Measurements from ENCODE around the gene OBP2B. TPM values are rescaled to one million over a fixed set of nuclear protein-coding genes. Genes with fewer than 3 reads are reported as not detected.
A peak's percentile ranks its signal among the peaks of the same experiment; 100 is the strongest.
"Not testable (repeated sequence)": the region's sequence is repeated elsewhere in the genome, so short reads cannot be mapped to it uniquely, and the experiment has no call there.

Gene OBP2B
- total RNA-seq, 1 donor from 2014 or later: not detected

- Mint-ChIP-seq H3K9me3 (peaks cover 5% of the 10 kb centered on the region), H3K36me3 (peaks cover 4% of the 10 kb centered on the region), H3K4me3 (no peak overlapping the region), H3K27ac (no peak overlapping the region), H3K4me1 (ENCODE audit: unreplicated experiment) (peaks cover 5% of the 10 kb centered on the region), H3K27me3 (peaks cover 9% of the 10 kb centered on the region)
- TF ChIP-seq CTCF (conservative IDR thresholded peaks at IDR 0.05): no peak
- DNase-seq (ENCODE audit: extremely low spot score, unreplicated experiment): no peak
Observed at GRCh38 chr9:133170716-133171115, 38.3 kb downstream of the OBP2B start.

GRCh38 chr9:133169687-133170086 lies 39.4 kb downstream of the OBP2B start:
- not testable (repeated sequence) for H3K9me3 Mint-ChIP-seq; H3K4me3 Mint-ChIP-seq; H3K27me3 Mint-ChIP-seq; H3K36me3 Mint-ChIP-seq; DNase-seq (ENCODE audit: extremely low spot score, unreplicated experiment); H3K4me1 Mint-ChIP-seq (ENCODE audit: unreplicated experiment)
- peak overlapping the region; percentile 97 for H3K27ac Mint-ChIP-seq

- Mint-ChIP-seq H3K27ac (peak overlapping the region; percentile 97), H3K4me3 (peak overlapping the region; percentile 64), H3K36me3 (peaks cover 4% of the 10 kb centered on the region), H3K4me1 (ENCODE audit: unreplicated experiment) (peaks cover 5% of the 10 kb centered on the region), H3K9me3 (peaks cover 5% of the 10 kb centered on the region), H3K27me3 (peaks cover 8% of the 10 kb centered on the region)
- DNase-seq (ENCODE audit: extremely low spot score, unreplicated experiment): no peak
- TF ChIP-seq CTCF (conservative IDR thresholded peaks at IDR 0.05): no peak
Observed at GRCh38 chr9:133169102-133169501, 39.9 kb downstream of the OBP2B start.

- H3K4me1 Mint-ChIP-seq (ENCODE audit: unreplicated experiment): peaks cover 5% of the 10 kb centered on the region
- TF ChIP-seq CTCF (conservative IDR thresholded peaks at IDR 0.05): no peak
- peaks cover 3% of the 10 kb centered on the region for H3K27me3 Mint-ChIP-seq
- peaks cover 5% of the 10 kb centered on the region for H3K9me3 Mint-ChIP-seq
- H3K27ac Mint-ChIP-seq: peak overlapping the region; percentile 97
- DNase-seq (ENCODE audit: extremely low spot score, unreplicated experiment): no peak
- H3K36me3 Mint-ChIP-seq: peaks cover 4% of the 10 kb centered on the region
- peak overlapping the region; percentile 19 for H3K4me3 Mint-ChIP-seq
Observed at GRCh38 chr9:133168432-133168831, 40.6 kb downstream of the OBP2B start.

GRCh38 chr9:133167769-133168168 lies 41.3 kb downstream of the OBP2B start:
- H3K9me3 Mint-ChIP-seq: peaks cover 5% of the 10 kb centered on the region
- H3K27me3 Mint-ChIP-seq: peaks cover 3% of the 10 kb centered on the region
- no peak overlapping the region for H3K4me3 Mint-ChIP-seq
- H3K36me3 Mint-ChIP-seq: peaks cover 4% of the 10 kb centered on the region
- TF ChIP-seq CTCF (conservative IDR thresholded peaks at IDR 0.05): no peak
- no peak for DNase-seq (ENCODE audit: extremely low spot score, unreplicated experiment)
- no peak overlapping the region for H3K27ac Mint-ChIP-seq
- H3K4me1 Mint-ChIP-seq (ENCODE audit: unreplicated experiment): peaks cover 5% of the 10 kb centered on the region

- TF ChIP-seq CTCF (conservative IDR thresholded peaks at IDR 0.05): no peak
Observed at GRCh38 chr9:133167096-133167730, 41.8 kb downstream of the OBP2B start.

More at GRCh38 chr9:133167096-133167730, 41.8 kb downstream of the OBP2B start:
- Mint-ChIP-seq H3K27ac (no peak overlapping the region), H3K36me3 (peaks cover 4% of the 10 kb centered on the region), H3K27me3 (peaks cover 7% of the 10 kb centered on the region), H3K9me3 (peaks cover 5% of the 10 kb centered on the region), H3K4me1 (ENCODE audit: unreplicated experiment) (peaks cover 5% of the 10 kb centered on the region), H3K4me3 (no peak overlapping the region)
- DNase-seq (ENCODE audit: extremely low spot score, unreplicated experiment): no peak
